A673 (cell line): ENCODE data around the gene MED27. TPM values are rescaled to one million over a fixed set of nuclear protein-coding genes. Genes with fewer than 3 reads are reported as not detected.

Source experiments
- BruUV-seq: library from RNA; stranded (reverse); fragments of 400-500 nt; replicated peaks from 2 replicates; lab custom pipeline; 2021; lab: Mats Ljungman, UMichigan
- CTCF ChIA-PET: fragments of 300-600 bp; sonication (Branson Sonifier 250); formaldehyde crosslinking; loops from one replicate; lab custom pipeline; 2022; ENCODE audit warnings: antibody characterized with exemption; lab: Charles Lee
- POLR2A ChIA-PET: fragments of 300-600 bp; sonication (Branson Sonifier 250); formaldehyde crosslinking; loops from one replicate; lab custom pipeline; 2022; ENCODE audit warnings: antibody characterized with exemption; ENCODE audit not compliant: low non-redundant PET; lab: Charles Lee
- DNase-seq: peaks from one replicate; pipeline ENCODE4 v3.0.0-alpha.2; 2015; ENCODE audit warnings: low spot score
- H3K27ac ChIP-seq: fragments of 200-600 bp; sonication (generic); 2 replicates; pipeline ENCODE4 v1.5.1; 2016; ENCODE audit warnings: mixed run types, low read depth, mild to moderate bottlenecking, mixed read lengths, antibody characterized with exemption, low read length; ENCODE audit not compliant: poor library complexity, severe bottlenecking
- H3K27me3 ChIP-seq: fragments of 200-600 bp; sonication (generic); replicated peaks from 2 replicates; pipeline ENCODE4 v1.6.1; 2017; ENCODE audit warnings: mixed run types, low read depth, mild to moderate bottlenecking, mixed read lengths, antibody characterized with exemption, low read length; ENCODE audit not compliant: insufficient read depth, poor library complexity
- H3K36me3 ChIP-seq: fragments of 200-600 bp; sonication (generic); 2 replicates; pipeline ENCODE4 v1.6.1; 2016; ENCODE audit warnings: mixed run types, mild to moderate bottlenecking, mixed read lengths, antibody characterized with exemption, low read length; ENCODE audit not compliant: insufficient read depth, poor library complexity, severe bottlenecking
- H3K4me1 ChIP-seq: fragments of 200-600 bp; sonication (generic); 2 replicates; pipeline ENCODE4 v1.6.1; 2017; ENCODE audit warnings: mixed run types, mild to moderate bottlenecking, mixed read lengths, antibody characterized with exemption, low read length; ENCODE audit not compliant: insufficient read depth, poor library complexity, severe bottlenecking
- H3K4me3 ChIP-seq: fragments of 200-600 bp; sonication (generic); 2 replicates; pipeline ENCODE4 v1.5.1; 2016; ENCODE audit warnings: low read depth, mixed run types, mild to moderate bottlenecking, mixed read lengths, low read length; ENCODE audit not compliant: poor library complexity, severe bottlenecking
- H3K9me3 ChIP-seq: fragments of 200-600 bp; sonication (generic); 2 replicates; pipeline ENCODE4 v1.6.1; 2016; ENCODE audit warnings: mixed run types, low read depth, mild to moderate bottlenecking, mixed read lengths, antibody characterized with exemption, low read length; ENCODE audit not compliant: poor library complexity, severe bottlenecking
- CTCF ChIP-seq: fragments of 300-800, 200-600 bp; sonication (generic); conservative IDR thresholded peaks from 2 replicates; pipeline ENCODE4 v1.5.1; 2017; ENCODE audit warnings: low read depth, mild to moderate bottlenecking, antibody characterized with exemption, low read length, moderate library complexity, mixed read lengths
- EZH2 ChIP-seq: fragments of 200-600 bp; sonication (generic); IDR thresholded peaks from 2 replicates; pipeline ENCODE4 v1.6.1; 2017; ENCODE audit warnings: borderline replicate concordance, low read depth, mild to moderate bottlenecking, mixed read lengths, antibody characterized with exemption, low read length; ENCODE audit not compliant: poor library complexity, severe bottlenecking
- intact Hi-C: fragments of 100-400 bp; cut with micrococcal nuclease; formaldehyde crosslinking; loops from one replicate; pipeline ENCODE4 v1.10.0; 2022; ENCODE audit not compliant: unreplicated experiment
- total RNA-seq: library from RNA; stranded (reverse); gene quantifications from 2 replicates; pipeline ENCODE4 v1.2.3, GENCODE V29; 2021

Gene MED27
- total RNA-seq, 1 experiment from 2014 or later, result 45.4 TPM

DNA sequence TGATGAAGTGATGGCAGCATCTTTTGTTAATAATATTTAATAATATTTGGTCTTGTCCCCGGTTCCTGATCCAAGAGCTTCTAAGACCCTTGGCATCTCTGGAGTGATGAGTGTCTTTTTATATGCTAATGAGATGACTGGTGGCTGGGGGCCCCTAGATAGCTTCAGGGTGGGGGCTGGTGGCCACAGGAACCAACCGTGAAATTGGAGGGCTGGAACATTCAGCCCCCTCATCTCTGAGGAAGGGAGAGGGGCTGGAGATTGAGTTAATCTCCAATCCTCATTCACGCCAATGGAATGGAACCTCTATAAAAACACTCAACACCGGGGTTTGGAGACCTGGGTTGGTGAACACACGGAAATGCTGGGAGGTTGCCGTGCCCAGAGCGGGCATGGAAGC lies 261.6 kb downstream of the MED27 start:
- Histone ChIP-seq H3K36me3 (no peaks in the 10 kb centered on the region), H3K4me1 (no peaks in the 10 kb centered on the region), H3K27me3 (peaks cover 61% of the 10 kb centered on the region), H3K27ac (no peak overlapping the region), H3K4me3 (no peak overlapping the region), H3K9me3 (no peaks in the 10 kb centered on the region)
- BruUV-seq, result no TSS peak
- intact Hi-C loops, result no loop called here
- CTCF ChIA-PET, result no interaction called here
- no peak for DNase-seq
- POLR2A ChIA-PET, result no interaction called here
- no peak for TF ChIP-seq CTCF
- TF ChIP-seq EZH2, result no peak

GRCh38 chr9:131817627-131818026 lies 262.0 kb downstream of the MED27 start:
- Histone ChIP-seq H3K4me3 (no peak overlapping the region), H3K27me3 (peaks cover 57% of the 10 kb centered on the region), H3K4me1 (no peaks in the 10 kb centered on the region), H3K27ac (no peak overlapping the region), H3K9me3 (no peaks in the 10 kb centered on the region), H3K36me3 (no peaks in the 10 kb centered on the region)
- intact Hi-C loops, result no loop called here
- BruUV-seq, result no TSS peak
- ChIA-PET POLR2A (no interaction called here), CTCF (no interaction called here)
- TF ChIP-seq EZH2 (no peak), CTCF (no peak)
- DNase-seq, result no peak

DNA sequence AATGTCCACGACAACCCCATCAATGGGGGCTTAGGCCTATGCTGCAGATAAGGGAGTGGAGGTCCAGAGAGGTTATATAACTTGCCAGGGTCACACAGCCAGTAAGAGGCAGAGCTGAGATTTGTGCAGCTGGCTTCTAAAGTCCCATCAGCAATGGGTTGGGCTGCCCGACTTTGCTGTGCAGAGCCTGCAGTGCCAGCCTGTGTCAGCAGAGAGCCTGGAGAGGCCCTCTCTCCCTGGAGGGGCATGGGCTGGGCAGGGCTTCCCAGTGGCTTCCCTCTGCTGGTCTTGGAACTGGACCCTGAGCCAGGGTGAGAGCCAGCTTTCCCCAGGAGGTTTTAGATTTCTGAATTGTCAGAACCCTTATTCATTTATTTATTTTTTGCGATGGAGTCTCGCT lies 262.6 kb downstream of the MED27 start:
- Histone ChIP-seq H3K4me1 (no peaks in the 10 kb centered on the region), H3K27ac (no peak overlapping the region), H3K9me3 (no peaks in the 10 kb centered on the region), H3K36me3 (no peaks in the 10 kb centered on the region), H3K4me3 (no peak overlapping the region), H3K27me3 (peaks cover 57% of the 10 kb centered on the region)
- intact Hi-C loops, result no loop called here
- POLR2A ChIA-PET, result no interaction called here
- no TSS peak for BruUV-seq
- TF ChIP-seq EZH2, result no peak
- no peak for TF ChIP-seq CTCF
- DNase-seq, result no peak
- CTCF ChIA-PET, result no interaction called here
